Nephron progenitor cell (in vitro differentiated cells): ENCODE data around the gene ZNF552.

Experiments used
- DNase-seq: peaks from one replicate; pipeline ENCODE4 v3.0.0; 2021
- H3K27ac Mint-ChIP-seq: 2 replicates; pipeline ENCODE4 v1.8.0; 2021; ENCODE audit warnings: mild to moderate bottlenecking, moderate library complexity, mixed read lengths
- H3K27me3 Mint-ChIP-seq: 2 replicates; pipeline ENCODE4 v1.8.0; 2021; ENCODE audit warnings: mild to moderate bottlenecking, low read depth, mixed read lengths; ENCODE audit not compliant: poor library complexity
- H3K36me3 Mint-ChIP-seq: 2 replicates; pipeline ENCODE4 v1.8.0; 2021; ENCODE audit warnings: low read depth, mixed read lengths
- H3K4me1 Mint-ChIP-seq: 2 replicates; pipeline ENCODE4 v1.8.0; 2021; ENCODE audit warnings: mixed read lengths
- H3K4me3 Mint-ChIP-seq: 2 replicates; pipeline ENCODE4 v1.8.0; 2021; ENCODE audit warnings: mild to moderate bottlenecking, moderate library complexity, mixed read lengths
- H3K9me3 Mint-ChIP-seq: 2 replicates; pipeline ENCODE4 v1.8.0; 2021; ENCODE audit warnings: mild to moderate bottlenecking, moderate library complexity, mixed read lengths
- TF ChIP-seq, protein P1 (sequence below): fragments of 200-600 bp; sonication (generic); IDR thresholded peaks from 2 replicates; pipeline ENCODE4 v1.5.0; 2021; ENCODE audit warnings: antibody characterized with exemption

ZNF552 gene

DNA sequence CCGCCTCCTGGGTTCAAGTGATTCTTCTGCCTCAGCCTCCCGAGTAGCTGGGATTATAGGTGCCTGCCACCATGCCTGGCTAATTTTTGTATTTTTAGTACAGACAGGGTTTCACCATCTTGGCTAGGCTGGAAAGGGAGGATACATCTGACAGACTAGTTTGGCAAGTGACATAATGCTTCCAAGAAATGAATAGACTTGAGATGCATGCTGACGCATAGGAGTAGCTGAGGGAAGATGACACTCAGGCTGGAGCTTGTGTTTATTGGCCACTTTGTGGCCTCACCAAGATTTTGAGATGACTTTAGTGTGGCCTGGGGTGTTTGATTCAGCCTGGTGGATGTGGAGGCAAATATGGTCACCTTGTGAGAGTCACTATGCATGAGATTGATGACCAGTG is 41.2 kb downstream of the ZNF552 start:
- TF ChIP-seq, protein P1, sequence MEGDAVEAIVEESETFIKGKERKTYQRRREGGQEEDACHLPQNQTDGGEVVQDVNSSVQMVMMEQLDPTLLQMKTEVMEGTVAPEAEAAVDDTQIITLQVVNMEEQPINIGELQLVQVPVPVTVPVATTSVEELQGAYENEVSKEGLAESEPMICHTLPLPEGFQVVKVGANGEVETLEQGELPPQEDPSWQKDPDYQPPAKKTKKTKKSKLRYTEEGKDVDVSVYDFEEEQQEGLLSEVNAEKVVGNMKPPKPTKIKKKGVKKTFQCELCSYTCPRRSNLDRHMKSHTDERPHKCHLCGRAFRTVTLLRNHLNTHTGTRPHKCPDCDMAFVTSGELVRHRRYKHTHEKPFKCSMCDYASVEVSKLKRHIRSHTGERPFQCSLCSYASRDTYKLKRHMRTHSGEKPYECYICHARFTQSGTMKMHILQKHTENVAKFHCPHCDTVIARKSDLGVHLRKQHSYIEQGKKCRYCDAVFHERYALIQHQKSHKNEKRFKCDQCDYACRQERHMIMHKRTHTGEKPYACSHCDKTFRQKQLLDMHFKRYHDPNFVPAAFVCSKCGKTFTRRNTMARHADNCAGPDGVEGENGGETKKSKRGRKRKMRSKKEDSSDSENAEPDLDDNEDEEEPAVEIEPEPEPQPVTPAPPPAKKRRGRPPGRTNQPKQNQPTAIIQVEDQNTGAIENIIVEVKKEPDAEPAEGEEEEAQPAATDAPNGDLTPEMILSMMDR = no peak
- Mint-ChIP-seq H3K4me3 (no peak overlapping the region), H3K27me3 (peaks cover 6% of the 10 kb centered on the region), H3K4me1 (peaks cover 27% of the 10 kb centered on the region), H3K27ac (no peak overlapping the region), H3K36me3 (peaks cover 96% of the 10 kb centered on the region), H3K9me3 (peaks cover 94% of the 10 kb centered on the region)
- no peak for DNase-seq

DNA sequence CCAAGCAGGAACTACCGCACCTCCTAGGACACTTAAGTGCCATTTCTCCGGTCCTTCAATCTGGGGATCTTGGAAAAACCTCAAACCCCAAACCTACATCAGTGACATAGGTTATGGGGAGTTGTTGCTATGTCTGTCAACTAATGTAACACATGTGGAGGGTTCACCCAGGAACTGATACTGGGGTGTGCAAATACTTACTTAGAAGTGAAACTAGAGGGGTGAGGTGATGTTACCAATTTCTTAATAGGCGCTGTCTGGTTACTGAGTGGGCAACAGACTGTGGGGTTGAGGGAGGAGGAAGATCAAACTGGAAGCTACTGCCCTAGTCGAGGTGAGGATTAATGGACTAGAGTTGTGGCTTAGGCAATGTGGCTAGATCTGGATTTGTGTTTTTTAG is 43.3 kb downstream of the ZNF552 start:
- TF ChIP-seq, protein P1 = no peak
- peak overlapping the region; percentile 5 for H3K27ac Mint-ChIP-seq
- no peak for DNase-seq
- H3K27me3 Mint-ChIP-seq = peaks cover 6% of the 10 kb centered on the region
- peaks cover 89% of the 10 kb centered on the region for H3K36me3 Mint-ChIP-seq
- H3K4me1 Mint-ChIP-seq = peaks cover 27% of the 10 kb centered on the region
- H3K4me3 Mint-ChIP-seq = peak overlapping the region; percentile 52
- H3K9me3 Mint-ChIP-seq = peaks cover 87% of the 10 kb centered on the region

DNA sequence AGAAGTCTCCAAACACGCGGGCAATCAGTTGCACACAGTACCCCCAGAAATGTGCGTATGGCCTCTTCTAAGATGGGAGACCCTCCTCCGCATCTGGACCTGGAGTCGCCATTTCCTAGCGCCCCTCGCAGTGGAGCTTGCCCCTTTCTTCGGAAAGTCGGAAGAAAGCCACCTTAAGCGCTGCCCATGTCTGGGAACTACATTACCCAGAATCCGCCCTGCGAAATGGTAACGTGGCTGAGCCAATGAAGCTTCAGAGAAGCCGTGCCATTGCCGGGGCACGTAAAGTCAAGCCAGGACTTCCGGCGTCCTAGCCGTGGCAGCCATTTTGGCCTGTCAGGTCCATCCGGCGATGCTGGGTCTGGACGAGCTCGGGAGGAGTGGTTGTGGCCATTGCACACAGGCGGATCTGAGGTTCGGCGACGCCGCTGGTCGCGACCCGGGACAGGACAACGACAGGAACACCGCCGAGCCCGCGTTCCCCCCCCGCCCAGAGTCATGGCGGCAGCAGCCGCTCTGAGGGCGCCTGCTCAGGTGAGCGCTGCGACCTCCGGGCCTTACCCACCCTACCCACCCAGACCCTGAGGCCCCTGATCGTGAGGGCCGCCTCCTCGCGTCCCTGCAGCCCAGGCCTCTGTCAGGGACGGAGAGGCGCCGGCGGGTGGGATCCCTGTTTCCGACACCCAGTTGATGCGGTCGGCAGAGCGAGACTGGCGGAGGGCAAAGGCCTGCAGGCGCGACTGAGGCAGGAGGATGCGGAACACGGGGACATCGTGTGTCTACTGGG is 45.2 kb downstream of the ZNF552 start, which contains the start of gene ZNF586:
Gene ZNF586 (plus strand): TSS at position 332 of the 787 bp plus-strand sequence. CDS start 167 bp downstream, at position 499.
- Mint-ChIP-seq H3K4me1 (peaks cover 27% of the 10 kb centered on the region), H3K9me3 (peaks cover 76% of the 10 kb centered on the region), H3K27ac (peak within 1 kb of the TSS; percentile 57), H3K36me3 (peaks cover 81% of the 10 kb centered on the region), H3K27me3 (peaks cover 3% of the 10 kb centered on the region), H3K4me3 (peak within 1 kb of the TSS; percentile 95)
- DNase-seq = peak; percentile 83
- TF ChIP-seq, protein P1 = no peak

DNA sequence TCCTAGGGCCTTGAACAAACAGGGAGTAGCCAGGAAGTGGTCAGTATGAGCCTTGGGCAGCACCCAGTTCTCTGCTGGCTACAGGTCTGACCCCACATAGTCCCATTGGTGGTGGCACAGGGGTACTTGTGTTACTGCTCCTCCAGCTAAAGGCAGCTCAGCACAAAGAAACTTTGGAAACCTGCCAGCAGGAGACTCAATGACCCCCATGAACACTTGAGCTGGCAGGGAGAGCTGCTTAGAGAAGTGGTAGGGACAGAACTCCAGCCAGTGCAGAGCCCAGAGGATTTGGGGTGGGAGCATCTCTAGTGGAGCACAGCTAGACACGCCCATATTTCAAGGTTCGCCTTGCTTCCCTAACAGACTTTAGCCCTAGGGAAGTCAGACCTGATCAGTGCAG is 55.6 kb downstream of the ZNF552 start:
- Mint-ChIP-seq H3K27ac (no peak overlapping the region), H3K9me3 (peaks cover 27% of the 10 kb centered on the region), H3K27me3 (peaks cover 3% of the 10 kb centered on the region), H3K4me1 (no peaks in the 10 kb centered on the region), H3K4me3 (no peak overlapping the region), H3K36me3 (peaks cover 98% of the 10 kb centered on the region)
- TF ChIP-seq, protein P1 = no peak
- DNase-seq = no peak

DNA sequence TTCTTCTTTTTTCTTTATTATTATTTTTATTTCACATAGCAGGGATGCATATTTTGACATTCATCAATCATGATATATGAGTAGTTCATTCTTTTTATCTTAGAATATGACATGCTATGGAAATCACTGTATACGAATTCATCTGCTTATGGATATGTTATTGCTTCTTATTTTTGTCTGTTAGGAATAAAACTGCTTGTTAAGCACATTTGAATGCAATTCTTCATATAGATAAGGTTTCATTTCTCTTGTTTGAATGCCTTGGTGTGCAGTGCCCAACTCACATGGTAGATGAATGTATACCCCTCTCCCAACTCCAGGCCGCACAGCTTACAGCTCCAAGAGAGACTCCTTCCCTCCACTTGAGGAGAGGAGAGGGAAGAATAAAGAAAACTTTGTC is 56.8 kb downstream of the ZNF552 start:
- H3K9me3 Mint-ChIP-seq = peaks cover 35% of the 10 kb centered on the region
- H3K4me1 Mint-ChIP-seq = no peaks in the 10 kb centered on the region
- no peak for DNase-seq
- H3K4me3 Mint-ChIP-seq = no peak overlapping the region
- peaks cover 3% of the 10 kb centered on the region for H3K27me3 Mint-ChIP-seq
- peaks cover 98% of the 10 kb centered on the region for H3K36me3 Mint-ChIP-seq
- TF ChIP-seq, protein P1 = no peak
- no peak overlapping the region for H3K27ac Mint-ChIP-seq
